GM19438 (cell line): ENCODE measurements around the gene B9D1.

Source experiments
- ATAC-seq: cut with Tn5 transposase; IDR thresholded peaks from one replicate; pipeline ENCODE4 v1.9.1; 2021; ENCODE audit warnings: low read depth; ENCODE audit not compliant: unreplicated experiment

The B9D1 gene

DNA sequence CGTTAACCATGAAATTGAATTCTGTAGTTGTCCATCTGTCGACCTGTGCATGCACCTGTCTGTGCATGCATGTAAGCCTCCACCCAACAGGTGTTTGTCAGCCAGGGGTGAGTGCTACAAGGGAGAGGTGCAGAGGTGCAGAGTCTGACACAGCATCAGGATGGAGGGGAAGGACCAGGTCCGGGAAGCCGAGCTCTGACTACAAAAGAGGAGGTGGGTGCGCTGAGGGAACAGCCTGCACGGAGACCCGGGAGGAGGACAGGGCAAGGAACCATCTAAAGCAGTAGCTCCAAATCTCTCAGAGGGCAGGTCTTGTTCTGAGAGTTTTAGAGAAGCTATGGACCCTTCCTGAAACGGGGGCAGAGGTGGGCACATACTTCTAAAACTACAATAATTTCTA is 54.1 kb downstream of the B9D1 start:
- no peak for ATAC-seq

DNA sequence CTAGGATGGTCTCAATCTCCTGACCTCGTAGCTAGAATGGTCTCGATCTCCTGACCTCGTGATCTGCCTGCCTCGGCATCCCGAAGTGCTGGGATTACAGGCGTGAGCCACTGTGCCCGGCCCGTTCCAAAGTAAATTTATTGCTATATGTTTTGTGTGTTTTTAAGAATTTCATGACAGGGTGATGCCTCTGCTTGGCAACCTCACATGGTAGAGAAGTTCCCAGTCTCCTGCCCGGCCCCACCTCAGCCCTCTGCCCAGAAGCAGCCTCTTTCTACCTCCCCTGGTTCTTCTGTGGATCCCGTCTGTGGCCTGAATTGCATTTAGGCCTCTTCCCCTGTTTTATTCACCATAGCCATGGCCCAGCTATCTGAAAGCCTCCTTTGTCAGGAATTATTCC is 55.0 kb downstream of the B9D1 start:
- ATAC-seq = no peak

DNA sequence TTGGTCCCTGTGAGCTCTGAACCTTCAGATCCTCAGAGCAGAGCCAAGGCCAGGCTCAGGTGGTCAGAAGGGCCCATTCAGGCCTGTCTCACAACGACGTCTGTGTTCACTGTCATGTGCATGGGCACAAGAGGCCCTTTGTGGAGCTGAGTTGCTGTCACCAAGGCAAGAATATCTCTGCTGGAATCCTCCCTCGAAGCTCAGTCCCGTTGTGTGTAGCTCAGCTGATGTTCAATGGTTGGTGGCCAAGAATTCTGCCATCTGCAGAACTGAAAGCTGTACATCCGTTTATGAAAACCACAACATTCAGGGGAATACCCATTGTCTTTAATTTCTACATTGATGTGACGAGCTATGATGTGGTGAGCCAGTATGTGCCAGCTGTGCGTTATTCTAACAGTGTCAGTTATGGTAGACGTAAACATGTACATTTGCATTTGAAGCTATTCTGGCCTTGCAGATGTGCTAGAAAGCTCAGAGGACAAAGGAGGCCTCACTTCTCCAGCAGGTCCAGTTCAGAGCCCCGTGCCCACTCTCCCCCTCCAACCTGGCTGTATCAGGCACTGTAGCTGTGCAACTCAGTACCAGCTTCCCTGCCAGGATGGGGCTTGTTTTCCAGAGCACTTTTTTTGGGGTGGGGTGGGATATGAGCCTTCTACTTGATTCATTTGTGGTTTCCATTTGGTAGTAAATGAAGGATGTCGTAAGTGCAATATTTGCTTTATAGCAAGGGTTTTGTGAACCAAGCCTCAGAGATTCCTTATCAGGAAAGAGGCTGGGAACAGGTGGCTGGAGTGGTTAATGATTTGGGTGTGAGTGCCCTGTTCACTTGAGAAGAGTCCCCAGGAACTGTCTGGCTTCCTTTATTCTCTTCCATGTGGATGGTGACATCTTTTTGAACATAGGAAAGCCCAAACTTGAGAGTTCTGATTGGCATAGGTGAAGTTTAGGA is 56.1 kb downstream of the B9D1 start:
- peak; percentile 57 for ATAC-seq

DNA sequence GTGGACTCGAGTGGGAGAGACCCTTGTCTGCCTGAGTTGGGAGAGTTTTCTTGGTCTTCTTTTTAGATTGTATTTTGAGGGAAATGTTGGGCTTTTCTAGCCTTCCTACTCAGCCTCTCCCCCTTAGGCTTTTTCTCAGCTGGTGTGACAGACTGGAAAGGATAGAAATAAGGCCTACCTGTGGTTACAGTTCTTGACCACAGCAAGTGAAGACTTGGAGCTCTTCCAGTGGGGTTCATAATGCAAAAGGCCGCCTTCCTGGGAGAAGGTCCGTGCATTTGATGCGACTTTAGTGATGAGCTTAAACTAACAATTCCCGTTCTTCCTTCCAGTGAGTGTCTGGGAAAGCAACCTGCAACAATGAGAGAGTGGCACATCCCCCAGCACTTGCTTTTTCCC is 56.8 kb downstream of the B9D1 start:
- ATAC-seq = no peak

DNA sequence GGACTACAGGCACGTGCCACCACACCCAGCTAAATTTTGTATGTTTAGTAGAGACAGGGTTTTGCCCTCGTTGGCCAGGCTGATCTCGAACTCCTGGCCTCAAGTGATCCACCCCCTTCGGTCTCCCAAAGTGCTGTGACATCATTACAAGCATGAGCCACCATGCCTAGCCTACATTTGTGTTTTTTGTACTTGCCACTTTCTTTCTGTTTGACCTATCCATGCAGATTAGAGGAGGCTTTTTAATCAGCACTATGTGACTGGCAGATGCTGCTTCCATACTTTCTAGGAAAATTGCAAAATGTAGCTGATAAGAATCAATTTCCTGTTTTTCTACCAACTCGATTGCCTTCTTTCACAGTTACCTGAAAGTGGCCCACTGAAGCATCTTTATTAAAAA is 57.3 kb downstream of the B9D1 start:
- ATAC-seq = no peak

DNA sequence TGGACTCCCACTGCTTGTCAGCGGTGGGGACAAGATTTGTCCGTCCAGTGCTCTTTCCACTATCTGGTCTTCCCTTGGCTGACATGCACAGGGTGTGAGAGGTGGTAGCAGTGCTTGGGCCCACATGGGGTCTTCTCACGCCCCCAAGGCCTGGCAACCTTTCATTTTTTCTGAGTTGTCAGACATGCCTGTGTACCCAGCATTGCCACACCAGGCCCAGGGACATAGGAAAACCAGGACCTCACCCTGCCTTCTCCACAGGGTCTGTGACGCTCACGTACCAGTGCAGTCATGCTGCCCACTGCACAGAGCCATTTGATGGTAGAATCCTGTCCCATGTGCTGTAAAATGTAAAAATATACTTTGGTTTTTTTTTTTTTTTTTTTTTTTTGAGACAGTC is 57.8 kb downstream of the B9D1 start:
- no peak for ATAC-seq

DNA sequence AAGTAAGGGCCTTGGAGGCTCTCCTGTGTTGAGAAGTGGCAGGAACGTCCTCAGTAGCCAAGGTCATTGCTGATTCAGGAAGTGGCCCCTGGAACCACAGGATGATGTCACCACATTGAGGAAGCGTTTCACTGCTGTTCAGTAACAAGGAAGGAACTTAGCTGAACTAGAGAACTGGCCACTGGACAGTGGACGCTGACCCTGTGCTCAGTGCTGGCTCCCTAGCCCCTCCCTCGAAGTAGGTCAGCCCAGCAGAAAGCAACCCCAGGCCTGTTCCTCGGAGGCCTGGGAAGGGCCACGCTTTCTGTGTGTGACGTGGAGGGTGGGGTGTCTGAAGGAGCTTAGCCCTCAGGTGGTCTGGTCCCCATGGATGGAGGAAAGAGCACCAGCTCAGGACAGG is 58.3 kb downstream of the B9D1 start:
- ATAC-seq = no peak

DNA sequence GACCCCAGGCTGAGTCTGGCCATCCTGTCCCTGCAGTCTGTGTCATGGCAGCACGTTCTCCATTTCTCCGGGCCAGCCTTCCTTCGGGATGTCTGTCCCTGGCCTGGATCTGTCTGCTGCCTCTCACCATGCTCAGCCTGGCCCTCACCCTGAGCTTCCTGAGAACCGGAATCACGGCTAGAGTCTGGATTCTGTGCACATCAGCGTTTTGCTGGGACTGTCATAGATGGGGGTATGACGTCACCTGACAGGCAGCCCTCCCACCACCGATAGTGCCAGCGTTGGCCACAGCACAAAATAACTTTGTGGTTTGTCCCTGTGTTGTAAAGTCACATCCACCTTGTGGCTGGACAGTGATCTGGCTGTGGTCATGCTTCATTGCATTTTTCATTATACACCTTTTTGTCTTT is 59.2 kb downstream of the B9D1 start:
- ATAC-seq = no peak

DNA sequence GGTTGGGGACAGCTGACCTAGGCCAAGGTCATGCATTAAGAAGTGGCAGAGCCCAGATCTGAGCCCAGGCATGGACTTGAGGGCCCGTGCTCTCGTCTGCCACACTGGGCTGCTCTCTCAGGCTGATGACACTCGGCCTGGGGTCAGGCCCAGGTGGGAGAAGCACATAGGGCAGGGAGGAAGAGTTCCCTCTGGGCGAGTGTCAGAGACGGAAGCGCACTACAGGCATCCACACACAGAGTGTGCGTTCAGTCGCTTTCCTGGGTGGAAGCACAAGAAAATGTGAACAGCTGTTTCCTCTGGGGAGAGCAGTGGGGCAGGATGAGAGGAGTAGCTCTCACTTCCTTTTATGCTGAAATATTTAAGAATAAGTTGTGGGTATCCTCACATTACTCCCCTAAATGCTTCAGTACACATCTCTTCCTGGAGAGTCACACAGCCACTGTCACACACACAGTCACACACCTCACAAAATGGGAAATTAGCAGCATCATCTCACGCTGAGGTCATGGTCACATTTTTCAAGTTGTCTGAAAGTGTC is 59.7 kb downstream of the B9D1 start:
- no peak for ATAC-seq

DNA sequence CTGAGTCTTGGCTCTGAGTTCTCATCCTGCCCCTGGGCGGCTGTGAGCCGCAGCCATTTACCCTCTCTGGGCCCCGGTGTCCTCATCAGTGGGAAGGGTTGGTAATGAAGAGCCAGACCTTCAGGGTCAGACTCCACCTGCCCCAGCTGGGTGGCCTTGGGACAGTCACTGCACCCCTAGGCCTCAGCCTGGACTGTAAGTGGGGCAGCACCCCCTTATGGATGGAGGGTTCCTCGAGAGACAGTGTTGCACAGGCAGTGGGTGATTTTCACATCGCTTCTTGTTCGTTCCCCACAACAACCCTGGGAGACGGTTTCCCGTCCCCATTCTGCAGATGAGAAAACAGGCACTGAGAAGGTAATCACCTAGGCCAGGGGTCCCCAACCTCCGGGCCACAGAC is 60.5 kb downstream of the B9D1 start:
- ATAC-seq = no peak

DNA sequence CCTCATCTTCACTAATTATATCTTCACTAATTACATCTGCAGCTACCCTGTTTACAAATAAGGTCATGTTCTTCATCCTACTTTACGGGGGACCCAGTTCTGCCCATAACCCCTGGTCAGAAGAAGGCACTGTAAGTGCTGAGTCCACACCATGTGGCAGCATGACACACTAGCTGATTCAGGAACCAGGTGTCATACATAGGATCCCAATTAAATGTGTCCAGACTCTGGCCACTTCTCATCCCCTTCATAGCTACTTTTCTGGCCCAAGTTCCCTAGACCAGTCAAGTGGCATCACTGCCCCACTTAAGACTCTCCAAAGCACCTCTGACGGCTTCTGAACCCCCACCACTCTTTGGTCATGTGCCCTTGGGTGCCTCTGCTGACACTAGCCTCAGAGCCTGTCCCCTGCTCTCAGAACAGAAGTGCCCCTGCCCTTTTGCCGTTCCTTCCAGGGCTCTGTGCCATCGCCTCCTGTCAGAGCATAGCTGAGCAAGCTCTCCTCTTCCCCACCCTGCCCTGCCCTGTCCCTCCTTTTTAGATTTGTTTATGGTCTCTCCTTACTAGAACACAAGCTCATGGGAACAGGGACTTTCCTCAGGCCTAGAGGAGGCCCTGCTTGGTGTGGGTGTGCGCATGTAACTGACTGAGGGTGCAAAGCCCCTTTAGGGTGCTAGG is 61.1 kb downstream of the B9D1 start:
- ATAC-seq = no peak

DNA sequence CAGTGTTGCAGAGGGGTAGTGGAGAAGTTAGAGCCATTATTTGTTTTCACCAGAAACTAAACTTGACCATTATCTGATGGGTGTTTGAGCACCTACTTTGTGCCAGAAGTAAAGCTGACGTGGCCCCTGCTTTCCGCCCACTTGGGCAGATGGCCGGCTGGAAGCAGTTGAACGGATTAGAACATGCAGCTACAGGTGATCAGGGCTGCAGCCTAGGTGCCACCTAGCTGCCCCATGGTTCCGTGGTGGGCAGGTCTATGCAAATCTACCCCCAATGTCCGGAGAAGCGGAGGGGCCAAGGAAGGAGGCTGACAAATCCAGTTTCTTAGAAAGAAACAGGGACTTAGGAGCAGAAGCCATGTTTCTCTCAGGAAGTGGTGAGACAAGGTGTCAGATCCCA is 62.7 kb downstream of the B9D1 start:
- ATAC-seq = no peak

DNA sequence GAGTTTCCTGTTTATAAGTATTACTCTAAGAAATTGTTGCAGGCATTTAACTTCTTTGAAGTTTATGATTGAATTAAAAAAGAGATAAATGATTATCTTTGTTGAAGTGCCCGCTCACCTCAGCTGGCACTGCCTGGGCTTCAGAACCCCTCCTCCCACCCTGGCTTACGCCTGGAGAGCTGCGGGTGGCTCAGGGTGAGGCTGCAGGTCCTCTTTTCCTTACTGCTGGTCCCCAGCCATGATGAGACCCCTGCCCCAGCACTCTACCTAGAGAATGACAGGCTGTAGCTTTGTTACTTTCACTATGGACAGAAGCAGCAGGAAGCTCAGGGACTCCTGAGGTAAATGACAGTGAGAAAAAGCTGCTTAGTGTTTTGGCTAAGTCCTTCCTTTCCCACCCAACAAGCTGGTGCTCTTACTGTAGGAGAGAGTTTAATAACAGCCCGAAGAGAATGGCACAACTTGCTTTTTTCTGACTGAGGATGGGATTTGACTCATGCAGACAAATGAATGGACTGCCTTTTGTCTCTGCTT is 63.2 kb downstream of the B9D1 start:
- no peak for ATAC-seq

DNA sequence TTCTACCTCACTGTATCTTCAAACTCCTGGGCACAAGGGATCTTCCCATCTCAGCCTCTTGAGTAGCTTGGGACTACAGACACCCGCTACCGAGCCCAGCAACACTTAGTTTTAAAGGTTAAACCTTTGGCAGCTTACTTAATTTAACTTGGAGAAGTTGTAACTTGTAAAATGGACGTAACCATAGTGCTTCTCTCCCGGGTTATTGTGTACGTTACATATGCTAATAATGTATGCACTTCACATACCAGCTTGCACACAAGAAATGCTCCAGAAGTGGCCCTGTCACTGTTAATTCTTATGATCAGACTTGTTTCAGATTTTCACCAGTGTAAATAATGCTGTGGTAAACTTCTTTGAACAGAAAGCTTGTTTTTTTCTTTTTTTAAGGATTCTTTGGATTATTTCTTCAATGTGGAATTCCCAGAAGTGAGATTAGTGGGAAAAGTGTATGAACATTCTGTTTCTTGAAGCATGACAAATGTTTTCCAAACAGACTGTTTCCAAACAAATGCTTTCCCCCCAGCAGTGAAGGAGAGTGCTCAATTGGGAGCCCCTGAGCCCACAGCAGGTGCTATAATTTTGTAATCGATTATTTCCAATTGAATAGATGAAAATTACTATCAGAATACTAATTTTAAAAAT is 63.8 kb downstream of the B9D1 start:
- no peak for ATAC-seq

DNA sequence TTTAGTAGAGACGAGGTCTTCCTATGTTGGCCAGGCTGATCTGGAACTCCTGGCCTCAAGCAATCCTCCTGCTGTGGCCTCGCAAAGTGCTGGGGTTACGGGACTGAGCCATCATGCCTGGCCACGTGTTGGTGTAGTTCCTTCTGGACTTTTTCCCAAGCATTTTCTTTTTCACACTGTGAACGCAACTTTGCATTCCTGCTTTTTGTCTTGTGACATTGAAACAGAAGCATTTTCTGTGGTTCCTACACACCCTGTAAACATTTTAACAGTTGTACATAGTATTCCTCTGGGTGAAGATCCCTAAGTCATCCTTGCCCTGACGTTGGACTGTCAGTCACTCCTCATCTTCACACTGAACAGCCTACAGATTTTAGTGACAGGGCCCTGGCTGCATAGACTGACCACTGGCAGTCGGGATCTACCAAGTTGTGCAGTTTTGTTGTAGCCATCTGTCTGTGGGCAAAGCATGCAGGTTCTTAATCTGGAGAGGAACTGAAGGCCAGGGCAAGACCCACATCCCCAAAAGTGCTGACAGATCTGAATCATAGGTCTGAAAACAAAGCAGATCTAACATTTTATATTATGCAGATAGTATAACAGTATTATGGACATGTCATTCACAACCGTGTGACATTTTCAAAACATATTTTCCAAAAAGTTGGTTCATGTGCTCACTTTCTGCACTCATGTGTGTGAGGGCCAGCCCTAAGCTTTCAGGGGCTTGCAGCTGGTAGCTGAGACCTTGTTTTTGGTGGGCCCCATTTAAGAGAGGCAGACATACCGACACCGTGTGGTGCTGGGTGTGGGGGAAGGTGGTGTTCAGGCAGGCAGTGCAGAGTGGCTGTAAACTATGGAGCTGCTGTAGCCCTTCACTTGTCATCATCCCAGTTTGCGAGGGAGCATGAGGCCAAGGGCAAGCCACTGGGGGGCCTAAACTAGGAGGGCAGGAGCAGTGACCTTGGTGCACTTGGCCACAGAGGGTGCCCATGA is 65.4 kb downstream of the B9D1 start:
- ATAC-seq = no peak

DNA sequence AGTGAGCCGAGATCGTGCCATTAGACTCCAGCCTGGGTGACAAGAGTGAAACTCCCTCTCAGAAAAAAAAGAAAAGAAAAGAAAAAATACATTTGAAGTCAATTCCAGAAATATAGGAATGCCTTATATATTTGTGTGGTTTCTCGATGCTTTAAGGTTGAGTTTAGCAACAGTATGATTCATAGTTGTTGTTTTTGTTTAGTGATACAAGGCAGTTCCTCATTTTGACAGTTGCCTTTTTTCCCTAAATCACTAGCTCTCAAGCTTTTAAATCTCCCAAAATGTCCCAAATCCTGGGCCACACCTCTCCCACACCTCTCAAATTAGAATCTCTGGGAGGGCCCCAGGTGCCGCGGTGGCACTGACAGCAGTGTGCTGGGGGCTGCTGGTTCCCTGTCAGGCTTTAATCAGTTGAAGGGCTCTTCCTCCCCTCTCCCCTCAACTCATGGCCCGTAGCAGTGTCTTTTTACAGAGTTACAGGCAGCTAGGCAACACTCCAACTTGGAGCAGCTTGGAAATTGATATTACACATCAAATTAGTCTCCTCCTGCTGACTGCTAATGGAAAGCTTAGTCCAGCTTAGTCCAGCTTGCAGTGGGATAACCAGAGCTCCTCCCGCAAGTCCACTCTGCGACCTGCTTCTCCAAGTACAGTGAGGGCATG is 66.9 kb downstream of the B9D1 start:
- ATAC-seq = no peak

DNA sequence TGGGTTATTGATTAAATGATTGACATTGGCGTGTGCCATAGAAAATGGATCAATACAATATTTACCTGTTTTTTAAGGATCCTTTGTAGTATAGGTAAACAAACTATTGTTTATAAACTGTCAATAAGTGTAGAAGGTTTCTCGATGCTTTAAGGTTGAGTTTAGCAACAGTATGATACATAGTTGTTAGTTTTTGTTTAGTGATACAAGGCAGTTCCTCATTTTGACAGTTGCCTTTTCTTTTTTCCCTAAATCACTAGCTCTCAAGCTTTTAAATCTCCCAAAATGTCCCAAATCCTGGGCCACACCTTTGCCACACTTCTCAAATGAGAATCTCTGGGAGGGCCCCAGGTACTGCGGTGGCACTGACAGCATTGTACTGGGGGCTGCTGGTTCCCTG is 68.1 kb downstream of the B9D1 start:
- no peak for ATAC-seq
